H9 (cell line): Measurements from ENCODE around the gene SLC24A3. TPM values are rescaled to one million over a fixed set of nuclear protein-coding genes. Genes with fewer than 3 reads are reported as not detected.

Experiments used
- DNase-seq: peaks from one replicate; pipeline ENCODE4 v3.0.0-alpha.2; 2017
- H2AFZ ChIP-seq: one replicate; pipeline ENCODE4 v1.6.1; 2013; ENCODE audit warnings: mild to moderate bottlenecking, low read length, control low read depth, moderate library complexity
- H2AK5ac ChIP-seq: 2 replicates; pipeline ENCODE4 v1.6.1; 2013; ENCODE audit warnings: low read length, control low read depth, mixed read lengths; ENCODE audit not compliant: insufficient read length
- H2BK120ac ChIP-seq: one replicate; pipeline ENCODE4 v1.6.1; 2013; ENCODE audit warnings: low read depth, mild to moderate bottlenecking, low read length, control low read depth, inconsistent platforms; ENCODE audit not compliant: poor library complexity, severe bottlenecking
- H2BK12ac ChIP-seq: 2 replicates; pipeline ENCODE4 v1.6.1; 2013; ENCODE audit warnings: low read length, control low read depth, mixed read lengths, low read depth; ENCODE audit not compliant: insufficient read length
- H2BK15ac ChIP-seq: 2 replicates; pipeline ENCODE4 v1.6.1; 2013; ENCODE audit warnings: low read depth, low read length, control low read depth
- H2BK20ac ChIP-seq: one replicate; pipeline ENCODE4 v1.6.1; 2013; ENCODE audit warnings: low read depth, mild to moderate bottlenecking, low read length, control low read depth, inconsistent platforms; ENCODE audit not compliant: poor library complexity, severe bottlenecking
- H2BK5ac ChIP-seq: 2 replicates; pipeline ENCODE4 v1.6.1; 2013; ENCODE audit warnings: low read length, control low read depth, mixed read lengths; ENCODE audit not compliant: insufficient read length
- H3K14ac ChIP-seq: 2 replicates; pipeline ENCODE4 v1.6.1; 2013; ENCODE audit warnings: low read length, control low read depth; ENCODE audit not compliant: insufficient read depth
- H3K18ac ChIP-seq: 2 replicates; pipeline ENCODE4 v1.6.1; 2013; ENCODE audit warnings: low read depth, mild to moderate bottlenecking, mixed read lengths, low read length, control low read depth; ENCODE audit not compliant: insufficient read length
- H3K23ac ChIP-seq: 2 replicates; pipeline ENCODE4 v1.6.1; 2013; ENCODE audit warnings: low read length, control low read depth, mixed read lengths, low read depth; ENCODE audit not compliant: insufficient read length
- H3K23me2 ChIP-seq: 2 replicates; pipeline ENCODE4 v1.6.1; 2013; ENCODE audit warnings: low read depth, mild to moderate bottlenecking, mixed read lengths, low read length, control low read depth; ENCODE audit not compliant: insufficient read length, poor library complexity, severe bottlenecking
- H3K27ac ChIP-seq: 2 replicates; pipeline ENCODE4 v1.5.1; 2013; ENCODE audit warnings: low read length, control low read depth, mixed read lengths, low read depth; ENCODE audit not compliant: insufficient read length
- H3K27me3 ChIP-seq: 2 replicates; pipeline ENCODE4 v1.6.1; 2013; ENCODE audit warnings: low read length, control low read depth, inconsistent platforms; ENCODE audit not compliant: insufficient read depth
- H3K4ac ChIP-seq: 2 replicates; pipeline ENCODE4 v1.6.1; 2013; ENCODE audit warnings: low read depth, mild to moderate bottlenecking, control low read depth, inconsistent platforms, low read length, moderate library complexity
- H3K4me1 ChIP-seq: 2 replicates; pipeline ENCODE4 v1.6.1; 2013; ENCODE audit warnings: low read length, control low read depth, inconsistent platforms; ENCODE audit not compliant: insufficient read depth
- H3K4me2 ChIP-seq: 2 replicates; pipeline ENCODE4 v1.6.1; 2013; ENCODE audit warnings: low read length, control low read depth, mixed read lengths; ENCODE audit not compliant: insufficient read length, insufficient read depth
- H3K56ac ChIP-seq: 2 replicates; pipeline ENCODE4 v1.6.1; 2013; ENCODE audit warnings: low read depth, mild to moderate bottlenecking, mixed read lengths, low read length, control low read depth; ENCODE audit not compliant: insufficient read length
- H3K79me1 ChIP-seq: 2 replicates; pipeline ENCODE4 v1.6.1; 2013; ENCODE audit warnings: low read depth, mild to moderate bottlenecking, moderate library complexity, low read length, control low read depth, inconsistent platforms; ENCODE audit not compliant: insufficient read depth, poor library complexity, severe bottlenecking
- H3K79me2 ChIP-seq: 2 replicates; pipeline ENCODE4 v1.6.1; 2013; ENCODE audit warnings: low read length, control low read depth, inconsistent platforms; ENCODE audit not compliant: insufficient read depth
- H3K9ac ChIP-seq: 2 replicates; pipeline ENCODE4 v1.6.1; 2013; ENCODE audit warnings: low read length, control low read depth, mixed read lengths; ENCODE audit not compliant: insufficient read length; ENCODE audit errors: extremely low read depth
- H3K9me3 ChIP-seq: one replicate; pipeline ENCODE4 v1.6.1; 2013; ENCODE audit warnings: low read depth, low read length, inconsistent platforms; ENCODE audit not compliant: control insufficient read depth
- H3T11ph ChIP-seq: one replicate; pipeline ENCODE4 v1.6.1; 2013; ENCODE audit warnings: mild to moderate bottlenecking, low read length, control low read depth, inconsistent platforms
- H4K20me1 ChIP-seq: one replicate; pipeline ENCODE4 v1.6.1; 2013; ENCODE audit not compliant: control insufficient read depth, insufficient read length, insufficient read depth
- H4K5ac ChIP-seq: 2 replicates; pipeline ENCODE4 v1.6.1; 2013; ENCODE audit warnings: low read depth, mild to moderate bottlenecking, mixed read lengths, low read length, control low read depth; ENCODE audit not compliant: insufficient read length
- H4K8ac ChIP-seq: replicated peaks from 2 replicates; pipeline ENCODE4 v1.6.1; 2013; ENCODE audit warnings: low read length, control low read depth, mixed read lengths, low read depth; ENCODE audit not compliant: insufficient read length
- H4K91ac ChIP-seq: 2 replicates; pipeline ENCODE4 v1.6.1; 2013; ENCODE audit warnings: low read depth, mild to moderate bottlenecking, moderate library complexity, mixed read lengths, low read length, control low read depth; ENCODE audit not compliant: insufficient read length
- H3K27ac Mint-ChIP-seq, 3 experiments: 2 replicates in 2 of 3; 3 replicates in 1 of 3; pipeline ENCODE4 v1.8.0; 2020 to 2021; ENCODE audit warnings: mixed read lengths in 3 of 3, mild to moderate bottlenecking in 1 of 3, moderate library complexity in 1 of 3
- H3K27me3 Mint-ChIP-seq: 2 replicates; pipeline ENCODE4 v1.8.0; 2021; ENCODE audit warnings: low read depth, mild to moderate bottlenecking, moderate library complexity, mixed read lengths
- H3K36me3 Mint-ChIP-seq, 3 experiments: 2 replicates in 2 of 3; 3 replicates in 1 of 3; pipeline ENCODE4 v1.8.0; 2020 to 2021; ENCODE audit warnings: low read depth in 3 of 3, mixed read lengths in 3 of 3; ENCODE audit not compliant: insufficient read depth in 1 of 3
- H3K4me1 Mint-ChIP-seq, 2 experiments: 2 replicates each; pipeline ENCODE4 v1.8.0; 2020; ENCODE audit warnings: mixed read lengths in 2 of 2
- H3K4me3 Mint-ChIP-seq, 2 experiments: 2 replicates in 1 of 2; 3 replicates in 1 of 2; pipeline ENCODE4 v1.8.0; 2020 to 2021; ENCODE audit warnings: mild to moderate bottlenecking in 2 of 2, mixed read lengths in 2 of 2, moderate library complexity in 1 of 2
- H3K9me3 Mint-ChIP-seq, 2 experiments: 2 replicates in 1 of 2; 3 replicates in 1 of 2; pipeline ENCODE4 v1.8.0; 2020; ENCODE audit warnings: mild to moderate bottlenecking in 2 of 2, mixed read lengths in 2 of 2, moderate library complexity in 1 of 2
- CTCF ChIP-seq: fragments of 200-600 bp; sonication (generic); conservative IDR thresholded peaks from 3 replicates; pipeline ENCODE4 v1.8.0; 2021; ENCODE audit warnings: antibody characterized with exemption, mild to moderate bottlenecking
- WGBS: extraction: QIAGEN DNeasy Blood & Tissue Kit; methylation state at CpG from one replicate; pipeline ENCODE4 v1.1.7; 2013; ENCODE audit warnings: missing lambda C conversion rate, low lambda C conversion rate, mixed read lengths; ENCODE audit not compliant: insufficient read length; ENCODE audit errors: extremely low coverage; 5-methylcytosine and 5-hydroxymethylcytosine counted together
- total RNA-seq: library from RNA; stranded (reverse); gene quantifications from 2 replicates; pipeline ENCODE4 v1.2.1, GENCODE V29; 2021

The SLC24A3 gene
- total RNA-seq, 1 experiment from 2014 or later = 0.83 TPM

GRCh38 chr20:19404826-19405225, 192.4 kb downstream of the SLC24A3 start:
- H4K20me1 ChIP-seq = no peaks in the 10 kb centered on the region
- no peak overlapping the region for H3K27ac ChIP-seq
- no peaks in the 10 kb centered on the region for H3K23me2 ChIP-seq
- H2AFZ ChIP-seq = no peak overlapping the region
- H3K36me3 Mint-ChIP-seq = no peaks in the 10 kb centered on the region; a peak in 1 of 7 replicates
- H3K27me3 Mint-ChIP-seq = peaks cover 1% of the 10 kb centered on the region; the same call in 1 of the 2 replicates
- H3K9ac ChIP-seq = no peak overlapping the region
- TF ChIP-seq CTCF = no peak
- no peak overlapping the region; a peak in 1 of 7 replicates for H3K27ac Mint-ChIP-seq
- no CpG with 5 or more reads among the region's 3 CpGs for WGBS
- H4K8ac ChIP-seq = peak overlapping the region; percentile 70
- no peak overlapping the region for H3K4ac ChIP-seq
- H2BK120ac ChIP-seq = no peak overlapping the region
- no peaks in the 10 kb centered on the region for H3K79me1 ChIP-seq
- peaks cover 5 to 14% of the 10 kb centered on the region in 2 experiments; a peak in 3 of 4 replicates for H3K4me1 Mint-ChIP-seq
- no peak overlapping the region for H2BK12ac ChIP-seq
- H3K9me3 ChIP-seq = no peaks in the 10 kb centered on the region
- no peak overlapping the region for H3K4me2 ChIP-seq
- H3K14ac ChIP-seq = no peak overlapping the region; the same call in 1 of the 2 replicates
- H3K27me3 ChIP-seq = no peaks in the 10 kb centered on the region
- H2BK5ac ChIP-seq = no peak overlapping the region
- H4K5ac ChIP-seq = no peak overlapping the region
- H3K4me1 ChIP-seq = no peaks in the 10 kb centered on the region
- no peak overlapping the region for H3K18ac ChIP-seq
- H3K4me3 Mint-ChIP-seq = no peak overlapping the region
- H3K23ac ChIP-seq = no peak overlapping the region
- no peaks in the 10 kb centered on the region for H3K79me2 ChIP-seq
- H4K91ac ChIP-seq = no peak overlapping the region
- H3T11ph ChIP-seq = no peak overlapping the region
- DNase-seq = no peak
- H2AK5ac ChIP-seq = no peak overlapping the region
- H3K56ac ChIP-seq = no peak overlapping the region
- H2BK15ac ChIP-seq = no peak overlapping the region
- H3K9me3 Mint-ChIP-seq = no peaks in the 10 kb centered on the region; a peak in 1 of 5 replicates
- no peak overlapping the region for H2BK20ac ChIP-seq
